Upper lobe of left lung (tissue), 6 donors: ENCODE data around the gene IMMP2L. TPM values are rescaled to one million over a fixed set of nuclear protein-coding genes. Genes with fewer than 3 reads are reported as not detected.
"Not testable (repeated sequence)": the region's sequence is repeated elsewhere in the genome, so short reads cannot be mapped to it uniquely, and the experiment has no call there.

ENCODE experiments used
- ATAC-seq, 2 donors: fragments of 200-7000 bp; cut with Tn5 transposase; one replicate each; pipeline ENCODE4 v1.9.1; 2022; ENCODE audit warnings: mild to moderate bottlenecking in 2 of 2, moderate library complexity in 2 of 2; ENCODE audit not compliant: low FRiP score in 2 of 2
- DNase-seq, 2 donors: peaks; one replicate each; pipeline ENCODE4 v3.0.0-alpha.2; 2019 to 2020
- H3K27ac ChIP-seq, 4 donors: fragments of 200-600 bp; sonication (generic); one replicate each; pipeline ENCODE4 v1.5.1; 2016 to 2019
- H3K27me3 ChIP-seq, 4 donors: fragments of 200-600 bp; sonication (generic); one replicate each; pipeline ENCODE4 v1.5.1; 2017 to 2019
- H3K36me3 ChIP-seq, 4 donors: fragments of 200-600 bp; sonication (generic); one replicate each; pipeline ENCODE4 v1.5.1; 2016 to 2019
- H3K4me1 ChIP-seq, 4 donors: fragments of 200-600 bp; sonication (generic); one replicate each; pipeline ENCODE4 v1.5.1; 2018 to 2019
- H3K4me3 ChIP-seq, 4 donors: fragments of 200-600 bp; sonication (generic); one replicate each; pipeline ENCODE4 v1.5.1; 2017 to 2019; ENCODE audit warnings: mild to moderate bottlenecking in 2 of 4, moderate library complexity in 1 of 4
- H3K9me3 ChIP-seq, 4 donors: fragments of 200-600 bp; sonication (generic); one replicate each; pipeline ENCODE4 v1.5.1; 2018 to 2019
- CTCF ChIP-seq, 6 experiments: fragments of 450-650 bp in 4 of 6; fragments of 200-600 bp in 2 of 6; sonication (generic) in 2 of 6; IDR thresholded peaks; one replicate each; pipeline ENCODE4 v1.5.1; 2016 to 2019; ENCODE audit warnings: antibody characterized with exemption in 6 of 6
- EP300 ChIP-seq, 4 donors: sonication (generic); formaldehyde crosslinking; IDR thresholded peaks; one replicate each; pipeline ENCODE4 v1.5.1; 2017; ENCODE audit warnings: antibody characterized with exemption in 4 of 4, control low read depth in 2 of 4
- POLR2A ChIP-seq, 4 donors: fragments of 450-650 bp; IDR thresholded peaks; one replicate each; pipeline ENCODE4 v1.5.1; 2016 to 2017; ENCODE audit warnings: antibody characterized with exemption in 4 of 4, mild to moderate bottlenecking in 2 of 4
- POLR2AphosphoS5 ChIP-seq, 2 donors: sonication (generic); formaldehyde crosslinking; IDR thresholded peaks; one replicate each; pipeline ENCODE4 v1.5.1; 2017; ENCODE audit warnings: antibody characterized with exemption in 2 of 2
- WGBS, 2 donors: methylation state at CpG; one replicate each; pipeline ENCODE4 v1.1.5; 2017 to 2018; 5-methylcytosine and 5-hydroxymethylcytosine counted together
- total RNA-seq, 6 donors: library from RNA; depleted of rRNA in 4 of 6; stranded (reverse); fragments of >200 nt in 4 of 6; gene quantifications; one replicate each; pipeline versions ENCODE4 v1.1.0 to v1.2.1, GENCODE V29; 2016 to 2021
- donor health status: DM: no; HTN: no; CAD: no; lungs with moderate emphysema.
- donor health status: DM: no; HTN: yes; CAD: no; lungs with severe emphysema.

Gene IMMP2L
- total RNA-seq, 6 donors from 2014 or later = 7.1 to 17.5 (median 11.3) TPM

GRCh38 chr7:111290982-111291381, 271.3 kb downstream of the IMMP2L start:
- DNase-seq (no peak), ATAC-seq (no peak)
- no peak for TF ChIP-seq CTCF (IDR thresholded peaks at IDR 0.05)
- no peak for TF ChIP-seq POLR2A (IDR thresholded peaks at IDR 0.05)
- no peak for TF ChIP-seq POLR2AphosphoS5 (IDR thresholded peaks at IDR 0.05)
- no peak for TF ChIP-seq EP300 (IDR thresholded peaks at IDR 0.05)
- WGBS, 2 donors = 90 to 100% methylated on average over 1 of the region's 1 CpG
- Histone ChIP-seq H3K27ac (no peak overlapping the region), H3K27me3 (no peaks in the 10 kb centered on the region), H3K4me1 (no peaks in the 10 kb centered on the region), H3K9me3 (no peaks in the 10 kb centered on the region), H3K36me3 (no peaks in the 10 kb centered on the region), H3K4me3 (no peak overlapping the region)

- no peaks in the 10 kb centered on the region for H3K4me1 ChIP-seq
- 80 to 86% methylated on average over 1 of the region's 1 CpG for WGBS, 2 donors
- DNase-seq = no peak
- H3K27me3 ChIP-seq = no peaks in the 10 kb centered on the region
- no peak overlapping the region for H3K27ac ChIP-seq
- TF ChIP-seq CTCF (IDR thresholded peaks at IDR 0.05) (no peak), EP300 (IDR thresholded peaks at IDR 0.05) (no peak), POLR2A (IDR thresholded peaks at IDR 0.05) (no peak), POLR2AphosphoS5 (IDR thresholded peaks at IDR 0.05) (no peak)
- H3K36me3 ChIP-seq = no peaks in the 10 kb centered on the region
- ATAC-seq = no peak
- H3K4me3 ChIP-seq = no peak overlapping the region
- H3K9me3 ChIP-seq = no peaks in the 10 kb centered on the region
Measured at GRCh38 chr7:111290419-111290818, 271.9 kb downstream of the IMMP2L start.

- H3K4me3 ChIP-seq, H3K27ac ChIP-seq, H3K36me3 ChIP-seq, H3K9me3 ChIP-seq, ATAC-seq, H3K27me3 ChIP-seq, DNase-seq, H3K4me1 ChIP-seq: not testable (repeated sequence)
- 76 to 78% methylated on average over 3 of the region's 3 CpGs for WGBS, 2 donors
Measured at GRCh38 chr7:111288441-111288840, 273.9 kb downstream of the IMMP2L start.

GRCh38 chr7:111282626-111283025, 279.7 kb downstream of the IMMP2L start:
- no peak overlapping the region for H3K27ac ChIP-seq
- H3K36me3 ChIP-seq = no peaks in the 10 kb centered on the region
- H3K9me3 ChIP-seq = no peaks in the 10 kb centered on the region
- ATAC-seq (no peak), DNase-seq (no peak)
- TF ChIP-seq POLR2A (IDR thresholded peaks at IDR 0.05) (no peak), CTCF (IDR thresholded peaks at IDR 0.05) (no peak), EP300 (IDR thresholded peaks at IDR 0.05) (no peak), POLR2AphosphoS5 (IDR thresholded peaks at IDR 0.05) (no peak)
- H3K4me1 ChIP-seq = no peaks in the 10 kb centered on the region
- 92 to 100% methylated on average over 2 of the region's 2 CpGs for WGBS, 2 donors
- no peak overlapping the region for H3K4me3 ChIP-seq
- no peaks in the 10 kb centered on the region for H3K27me3 ChIP-seq

GRCh38 chr7:111274857-111275256, 287.4 kb downstream of the IMMP2L start:
- Histone ChIP-seq H3K27me3 (no peaks in the 10 kb centered on the region), H3K4me1 (no peaks in the 10 kb centered on the region), H3K36me3 (no peaks in the 10 kb centered on the region), H3K9me3 (no peaks in the 10 kb centered on the region), H3K4me3 (no peak overlapping the region), H3K27ac (no peak overlapping the region)
- DNase-seq (no peak), ATAC-seq (no peak)
- WGBS, 2 donors = 74 to 81% methylated on average over 5 of the region's 5 CpGs
- TF ChIP-seq CTCF (IDR thresholded peaks at IDR 0.05) (no peak), POLR2AphosphoS5 (IDR thresholded peaks at IDR 0.05) (no peak), EP300 (IDR thresholded peaks at IDR 0.05) (no peak), POLR2A (IDR thresholded peaks at IDR 0.05) (no peak)
